Measurements from ENCODE around the gene PAK1.
"Not testable (repeated sequence)": the region's sequence is repeated elsewhere in the genome, so short reads cannot be mapped to it uniquely, and the experiment has no call there.

Gene PAK1

GRCh38 chr11:77503006-77503405 is 29.1 kb upstream of the PAK1 start:
- H3K27me3 ChIP-seq (ENCODE audit: control insufficient read depth, insufficient read depth, low read length) = no peaks in the 10 kb centered on the region
- no peak overlapping the region for H2AFZ ChIP-seq
- no peak for TF ChIP-seq CTCF (IDR thresholded peaks at IDR 0.05)

GRCh38 chr11:77502346-77502905 is 28.5 kb upstream of the PAK1 start:
- Histone ChIP-seq H3K9ac (no peak overlapping the region), H3K4me1 (no peaks in the 10 kb centered on the region), H3K9me3 (ENCODE audit: control insufficient read depth, low read length) (no peaks in the 10 kb centered on the region), H3K4me2 (ENCODE audit: low read length) (no peak overlapping the region), H3K36me3 (ENCODE audit: control insufficient read depth, insufficient read depth, low read length) (no peaks in the 10 kb centered on the region), H3K4me3 (ENCODE audit: low read depth, low read length) (no peak overlapping the region), H3K27me3 (ENCODE audit: control insufficient read depth, insufficient read depth, low read length) (no peaks in the 10 kb centered on the region), H3K79me2 (no peaks in the 10 kb centered on the region), H2AFZ (no peak overlapping the region), H3K27ac (no peak overlapping the region)
- TF ChIP-seq CTCF (IDR thresholded peaks at IDR 0.05) = no peak

More at GRCh38 chr11:77503006-77503405, 29.1 kb upstream of the PAK1 start:
- Histone ChIP-seq H3K4me2 (ENCODE audit: low read length) (no peak overlapping the region), H3K79me2 (no peaks in the 10 kb centered on the region), H3K9me3 (ENCODE audit: control insufficient read depth, low read length) (no peaks in the 10 kb centered on the region), H3K4me3 (ENCODE audit: low read depth, low read length) (no peak overlapping the region), H3K27ac (no peak overlapping the region), H3K4me1 (no peaks in the 10 kb centered on the region), H3K36me3 (ENCODE audit: control insufficient read depth, insufficient read depth, low read length) (no peaks in the 10 kb centered on the region), H3K9ac (no peak overlapping the region)

- Histone ChIP-seq H3K9me3 (ENCODE audit: control insufficient read depth, low read length) (no peaks in the 10 kb centered on the region), H3K27me3 (ENCODE audit: control insufficient read depth, insufficient read depth, low read length) (no peaks in the 10 kb centered on the region), H3K4me3 (ENCODE audit: low read depth, low read length) (no peak overlapping the region), H3K27ac (no peak overlapping the region), H3K4me1 (no peaks in the 10 kb centered on the region), H2AFZ (no peak overlapping the region), H3K36me3 (ENCODE audit: control insufficient read depth, insufficient read depth, low read length) (no peaks in the 10 kb centered on the region), H3K79me2 (no peaks in the 10 kb centered on the region), H3K9ac (no peak overlapping the region), H3K4me2 (ENCODE audit: low read length) (no peak overlapping the region)
- TF ChIP-seq CTCF (IDR thresholded peaks at IDR 0.05) = no peak
These were observed 27.9 kb upstream of the PAK1 start for GRCh38 chr11:77501758-77502157.

GRCh38 chr11:77497368-77497767 is 23.5 kb upstream of the PAK1 start:
- no peak for TF ChIP-seq CTCF (IDR thresholded peaks at IDR 0.05)

GRCh38 chr11:77495526-77495925 is 21.6 kb upstream of the PAK1 start:
- H2AFZ ChIP-seq = no peak overlapping the region
- TF ChIP-seq CTCF (IDR thresholded peaks at IDR 0.05) = no peak
- H3K27me3 ChIP-seq (ENCODE audit: control insufficient read depth, insufficient read depth, low read length) = no peaks in the 10 kb centered on the region

More at GRCh38 chr11:77497368-77497767, 23.5 kb upstream of the PAK1 start:
- no peak overlapping the region for H3K4me3 ChIP-seq (ENCODE audit: low read depth, low read length)
- H3K27me3 ChIP-seq (ENCODE audit: control insufficient read depth, insufficient read depth, low read length) = no peaks in the 10 kb centered on the region
- H2AFZ ChIP-seq = no peak overlapping the region
- H3K9ac ChIP-seq = no peak overlapping the region
- no peaks in the 10 kb centered on the region for H3K36me3 ChIP-seq (ENCODE audit: control insufficient read depth, insufficient read depth, low read length)
- H3K79me2 ChIP-seq = no peaks in the 10 kb centered on the region
- H3K9me3 ChIP-seq (ENCODE audit: control insufficient read depth, low read length) = no peaks in the 10 kb centered on the region
- H3K4me1 ChIP-seq = no peaks in the 10 kb centered on the region
- no peak overlapping the region for H3K4me2 ChIP-seq (ENCODE audit: low read length)
- H3K27ac ChIP-seq = no peak overlapping the region

GRCh38 chr11:77490035-77490434 is 16.1 kb upstream of the PAK1 start:
- not testable (repeated sequence) for H3K9me3 ChIP-seq (ENCODE audit: control insufficient read depth, low read length); H3K4me1 ChIP-seq; H3K4me2 ChIP-seq (ENCODE audit: low read length); H3K27me3 ChIP-seq (ENCODE audit: control insufficient read depth, insufficient read depth, low read length); H3K9ac ChIP-seq; H3K36me3 ChIP-seq (ENCODE audit: control insufficient read depth, insufficient read depth, low read length); H2AFZ ChIP-seq; H3K79me2 ChIP-seq; H3K4me3 ChIP-seq (ENCODE audit: low read depth, low read length); H3K27ac ChIP-seq

More at GRCh38 chr11:77495526-77495925, 21.6 kb upstream of the PAK1 start:
- Histone ChIP-seq H3K9ac (no peak overlapping the region), H3K79me2 (no peaks in the 10 kb centered on the region), H3K4me1 (no peaks in the 10 kb centered on the region), H3K9me3 (ENCODE audit: control insufficient read depth, low read length) (no peaks in the 10 kb centered on the region), H3K4me3 (ENCODE audit: low read depth, low read length) (no peak overlapping the region), H3K4me2 (ENCODE audit: low read length) (no peak overlapping the region), H3K27ac (no peak overlapping the region), H3K36me3 (ENCODE audit: control insufficient read depth, insufficient read depth, low read length) (no peaks in the 10 kb centered on the region)
